H1 (cell line): Measurements from ENCODE around the gene SLC39A11. TPM values are rescaled to one million over a fixed set of nuclear protein-coding genes. Genes with fewer than 3 reads are reported as not detected.

Experiments used
- CHD2 ChIP-seq: IDR thresholded peaks from 2 replicates; pipeline ENCODE4 v1.6.1; 2012; ENCODE audit warnings: low read length, improper control_type of control experiment
- CTBP2 ChIP-seq: IDR thresholded peaks from 2 replicates; pipeline ENCODE4 v1.7.0; 2011; ENCODE audit warnings: borderline replicate concordance, mild to moderate bottlenecking, moderate library complexity, mixed read lengths, low read length; ENCODE audit not compliant: insufficient read depth, insufficient read length
- HDAC6 ChIP-seq: IDR thresholded peaks from one replicate; pipeline ENCODE4 v1.7.1; 2012; ENCODE audit warnings: low read depth, mild to moderate bottlenecking, inconsistent platforms, low read length, moderate library complexity
- polyA plus RNA-seq, 7 experiments: library from polyadenylated mRNA; depleted of rRNA in 3 of 7; stranded (reverse) in 5 of 7; unstranded in 2 of 7; fragments of >200 nt in 5 of 7; fragments of 200-250 nt in 2 of 7; gene quantifications; 1 replicate in 5 of 7; 2 replicates in 1 of 7; 4 replicates in 1 of 7; pipeline versions ENCODE4 v1.2.1 to v1.2.3, GENCODE V29; 2011 to 2013; ENCODE audit warnings: missing spikeins in 2 of 7, mixed read lengths in 2 of 7
- total RNA-seq: library from RNA; stranded (reverse); fragmentation: NEBNext Ultra II Directional; extraction: Animal tissue kit (Norgen Biotek cat#: 25700); gene quantifications from 2 replicates; pipeline ENCODE4 v1.2.1, GENCODE V29; 2021

Gene SLC39A11
- total and polyA plus RNA-seq, 2 of the 8 experiments (the other 6 are each of a cell fraction or from before 2014, with no cell fraction given): 12.2 to 19.6 TPM

- TF ChIP-seq CTBP2 (no peak), HDAC6 (no peak), CHD2 (no peak)
Observed at GRCh38 chr17:72921347-72922054, 171.0 kb downstream of the SLC39A11 start (continued).
